HEK293 (cell line): ENCODE measurements around the gene PSMC2.

ENCODE experiments used
- CTCF ChIA-PET: fragments of 350-600 bp; formaldehyde crosslinking; extraction: SDS; loops from one replicate; lab custom pipeline; 2021; ENCODE audit warnings: antibody characterized with exemption; lab: Yijun Ruan, JAX
- POLR2A ChIA-PET: fragments of 300-600 bp; formaldehyde crosslinking; extraction: SDS; loops from one replicate; lab custom pipeline; 2020; ENCODE audit warnings: antibody characterized with exemption, inconsistent platforms; lab: Yijun Ruan, JAX
- H3K27ac ChIP-seq: fragments of 200-500 bp; sonication (Bioruptor generic); 2 replicates; pipeline ENCODE4 v1.5.1; 2014; ENCODE audit warnings: low read depth, low read length, control low read depth, inconsistent platforms; ENCODE audit errors: extremely low read depth
- H3K36me3 ChIP-seq, 2 experiments: fragments of 200-500 bp in 1 of 2; sonication (Bioruptor generic) in 1 of 2; 1 replicate in 1 of 2; 2 replicates in 1 of 2; pipeline ENCODE4 v1.5.1; 2014 to 2017; ENCODE audit warnings: inconsistent platforms in 2 of 2, low read length in 2 of 2; ENCODE audit not compliant: control insufficient read depth in 2 of 2, insufficient read depth in 1 of 2
- H3K4me1 ChIP-seq: fragments of 200-500 bp; sonication (Bioruptor generic); 2 replicates; pipeline ENCODE4 v1.5.1; 2014; ENCODE audit warnings: mild to moderate bottlenecking, low read length, inconsistent platforms; ENCODE audit not compliant: control insufficient read depth, insufficient read depth
- H3K4me3 ChIP-seq: 2 replicates; pipeline ENCODE4 v1.5.1; 2011; ENCODE audit warnings: low read depth, mild to moderate bottlenecking, control low read depth, low read length, moderate library complexity
- H3K9me3 ChIP-seq: fragments of 200-500 bp; sonication (Bioruptor generic); 2 replicates; pipeline ENCODE4 v1.5.1; 2014; ENCODE audit warnings: low read depth, low read length, inconsistent platforms; ENCODE audit not compliant: control insufficient read depth, insufficient read depth
- EGR2 ChIP-seq: fragments of 450-650 bp; formaldehyde crosslinking; IDR thresholded peaks from 2 replicates; pipeline ENCODE4 v1.5.1; 2016; ENCODE audit warnings: low read depth, missing biosample characterization, missing genetic modification characterization
- GLI4 ChIP-seq: fragments of 450-650 bp; formaldehyde crosslinking; IDR thresholded peaks from 2 replicates; pipeline ENCODE4 v1.5.1; 2016; ENCODE audit warnings: missing biosample characterization, missing genetic modification characterization
- PATZ1 ChIP-seq: fragments of 450-650 bp; formaldehyde crosslinking; IDR thresholded peaks from 2 replicates; pipeline ENCODE4 v1.5.1; 2016; ENCODE audit warnings: missing biosample characterization, missing genetic modification characterization
- PRDM10 ChIP-seq: fragments of 450-650 bp; formaldehyde crosslinking; IDR thresholded peaks from 2 replicates; pipeline ENCODE4 v1.5.1; 2016; ENCODE audit warnings: missing biosample characterization, missing genetic modification characterization
- REPIN1 ChIP-seq: fragments of 450-650 bp; formaldehyde crosslinking; IDR thresholded peaks from 2 replicates; pipeline ENCODE4 v1.5.1; 2017; ENCODE audit warnings: missing biosample characterization, missing genetic modification characterization, low read depth
- SCRT1 ChIP-seq: fragments of 450-650 bp; formaldehyde crosslinking; IDR thresholded peaks from 2 replicates; pipeline ENCODE4 v1.5.1; 2016; ENCODE audit warnings: missing biosample characterization, missing genetic modification characterization, borderline replicate concordance
- SETDB1 ChIP-seq: IDR thresholded peaks from one replicate; pipeline ENCODE4 v1.6.1; 2017; ENCODE audit warnings: mild to moderate bottlenecking, low read length, moderate library complexity, mixed read lengths; ENCODE audit not compliant: insufficient read length
- SP7 ChIP-seq: fragments of 450-650 bp; formaldehyde crosslinking; IDR thresholded peaks from 2 replicates; pipeline ENCODE4 v1.5.1; 2016; ENCODE audit warnings: missing biosample characterization, missing genetic modification characterization
- TCF7L2 ChIP-seq: IDR thresholded peaks from 2 replicates; pipeline ENCODE4 v1.6.1; 2011; ENCODE audit warnings: low read depth, mild to moderate bottlenecking, inconsistent platforms, low read length, moderate library complexity, borderline replicate concordance
- ZIC2 ChIP-seq: fragments of 450-650 bp; formaldehyde crosslinking; IDR thresholded peaks from 2 replicates; pipeline ENCODE4 v1.5.1; 2016; ENCODE audit warnings: missing biosample characterization, missing genetic modification characterization
- ZNF23 ChIP-seq: fragments of 450-650 bp; formaldehyde crosslinking; IDR thresholded peaks from 2 replicates; pipeline ENCODE4 v1.5.1; 2016; ENCODE audit warnings: missing biosample characterization, missing genetic modification characterization, borderline replicate concordance
- ZNF292 ChIP-seq: fragments of 450-650 bp; formaldehyde crosslinking; IDR thresholded peaks from 2 replicates; pipeline ENCODE4 v1.5.1; 2016; ENCODE audit warnings: low read depth, missing biosample characterization, missing genetic modification characterization, borderline replicate concordance
- ZNF37A ChIP-seq: fragments of 450-650 bp; IDR thresholded peaks from 2 replicates; pipeline ENCODE4 v1.5.1; 2018; ENCODE audit warnings: missing biosample characterization, missing genetic modification characterization
- ZNF473 ChIP-seq: fragments of 450-650 bp; formaldehyde crosslinking; IDR thresholded peaks from 2 replicates; pipeline ENCODE4 v1.5.1; 2017; ENCODE audit warnings: missing biosample characterization, missing genetic modification characterization
- ZNF48 ChIP-seq: fragments of 450-650 bp; formaldehyde crosslinking; IDR thresholded peaks from 2 replicates; pipeline ENCODE4 v1.5.1; 2016; ENCODE audit warnings: missing biosample characterization, missing genetic modification characterization
- ZNF600 ChIP-seq: fragments of 450-650 bp; formaldehyde crosslinking; IDR thresholded peaks from 2 replicates; pipeline ENCODE4 v1.5.1; 2016; ENCODE audit warnings: missing biosample characterization, missing genetic modification characterization
- ZNF654 ChIP-seq: fragments of 450-650 bp; formaldehyde crosslinking; IDR thresholded peaks from 2 replicates; pipeline ENCODE4 v1.5.1; 2016; ENCODE audit warnings: low read depth, missing biosample characterization, missing genetic modification characterization
- ZNF76 ChIP-seq: fragments of 450-650 bp; formaldehyde crosslinking; IDR thresholded peaks from 2 replicates; pipeline ENCODE4; 2016; ENCODE audit warnings: low read depth, missing biosample characterization, missing genetic modification characterization, borderline replicate concordance
- ZNF768 ChIP-seq: fragments of 450-650 bp; formaldehyde crosslinking; IDR thresholded peaks from 2 replicates; pipeline ENCODE4 v1.5.1; 2018; ENCODE audit warnings: missing biosample characterization, mild to moderate bottlenecking, missing genetic modification characterization
- ZSCAN16 ChIP-seq: fragments of 450-650 bp; formaldehyde crosslinking; IDR thresholded peaks from 2 replicates; pipeline ENCODE4 v1.5.1; 2016; ENCODE audit warnings: missing biosample characterization, missing genetic modification characterization
- ZSCAN30 ChIP-seq: fragments of 450-650 bp; IDR thresholded peaks from 2 replicates; pipeline ENCODE4 v1.5.1; 2018; ENCODE audit warnings: missing biosample characterization, mild to moderate bottlenecking, missing genetic modification characterization, moderate library complexity
- ZXDB ChIP-seq: fragments of 450-650 bp; formaldehyde crosslinking; IDR thresholded peaks from 2 replicates; pipeline ENCODE4 v1.5.1; 2016; ENCODE audit warnings: missing biosample characterization, missing genetic modification characterization

The PSMC2 gene

GRCh38 chr7:103391976-103392375 is 44.5 kb downstream of the PSMC2 start:
- TF ChIP-seq ZNF292 (tag by site-specific recombination) = no peak
- no peak for TF ChIP-seq ZNF768 (tag by site-specific recombination)
- TF ChIP-seq GLI4 (tag by site-specific recombination) = no peak
- TF ChIP-seq ZNF23 = no peak
- TF ChIP-seq ZNF76 (tag by site-specific recombination) = no peak
- TF ChIP-seq ZNF654 = no peak
- no peak for TF ChIP-seq REPIN1 (tag by site-specific recombination)
- TF ChIP-seq ZNF48 (tag by site-specific recombination) = no peak
- TF ChIP-seq ZXDB (tag by site-specific recombination) = no peak
- no peak for TF ChIP-seq PATZ1 (tag by site-specific recombination)
- CTCF ChIA-PET = no interaction called here
- no peak overlapping the region for H3K27ac ChIP-seq
- no peak overlapping the region for H3K4me3 ChIP-seq
- no peaks in the 10 kb centered on the region for H3K36me3 ChIP-seq
- no peaks in the 10 kb centered on the region for H3K9me3 ChIP-seq
- POLR2A ChIA-PET = no interaction called here
- H3K4me1 ChIP-seq = no peaks in the 10 kb centered on the region

GRCh38 chr7:103394566-103394965 is 47.1 kb downstream of the PSMC2 start:
- CTCF ChIA-PET = interaction anchor here (1.0 kb wide), 1 partner anchor 10 kb away, joined by 3 read pairs; no protein-coding TSS in a partner anchor

More at GRCh38 chr7:103394566-103394965, 47.1 kb downstream of the PSMC2 start:
- Histone ChIP-seq H3K4me1 (no peaks in the 10 kb centered on the region), H3K27ac (no peak overlapping the region), H3K9me3 (no peaks in the 10 kb centered on the region), H3K36me3 (no peaks in the 10 kb centered on the region), H3K4me3 (no peak overlapping the region)
- POLR2A ChIA-PET = no interaction called here
- TF ChIP-seq SETDB1 (no peak), TCF7L2 (no peak), ZSCAN16 (tag by site-specific recombination) (no peak), ZSCAN30 (no peak), SCRT1 (tag by site-specific recombination) (no peak), ZNF37A (tag by site-specific recombination) (no peak), PRDM10 (tag by site-specific recombination) (no peak), ZIC2 (no peak), ZNF600 (tag by site-specific recombination) (no peak), SP7 (tag by site-specific recombination) (no peak), ZNF473 (tag by site-specific recombination) (no peak), EGR2 (no peak)
